H9 (cell line): ENCODE results near the gene B4GALNT4. TPM values are rescaled to one million over a fixed set of nuclear protein-coding genes. Genes with fewer than 3 reads are reported as not detected.

Experiments used
- DNase-seq: peaks from one replicate; pipeline ENCODE4 v3.0.0-alpha.2; 2017
- H2AFZ ChIP-seq: one replicate; pipeline ENCODE4 v1.6.1; 2013; ENCODE audit warnings: mild to moderate bottlenecking, low read length, control low read depth, moderate library complexity
- H2AK5ac ChIP-seq: 2 replicates; pipeline ENCODE4 v1.6.1; 2013; ENCODE audit warnings: low read length, control low read depth, mixed read lengths; ENCODE audit not compliant: insufficient read length
- H2BK120ac ChIP-seq: one replicate; pipeline ENCODE4 v1.6.1; 2013; ENCODE audit warnings: low read depth, mild to moderate bottlenecking, low read length, control low read depth, inconsistent platforms; ENCODE audit not compliant: poor library complexity, severe bottlenecking
- H2BK12ac ChIP-seq: 2 replicates; pipeline ENCODE4 v1.6.1; 2013; ENCODE audit warnings: low read length, control low read depth, mixed read lengths, low read depth; ENCODE audit not compliant: insufficient read length
- H2BK15ac ChIP-seq: 2 replicates; pipeline ENCODE4 v1.6.1; 2013; ENCODE audit warnings: low read depth, low read length, control low read depth
- H2BK20ac ChIP-seq: one replicate; pipeline ENCODE4 v1.6.1; 2013; ENCODE audit warnings: low read depth, mild to moderate bottlenecking, low read length, control low read depth, inconsistent platforms; ENCODE audit not compliant: poor library complexity, severe bottlenecking
- H2BK5ac ChIP-seq: 2 replicates; pipeline ENCODE4 v1.6.1; 2013; ENCODE audit warnings: low read length, control low read depth, mixed read lengths; ENCODE audit not compliant: insufficient read length
- H3K14ac ChIP-seq: 2 replicates; pipeline ENCODE4 v1.6.1; 2013; ENCODE audit warnings: low read length, control low read depth; ENCODE audit not compliant: insufficient read depth
- H3K18ac ChIP-seq: 2 replicates; pipeline ENCODE4 v1.6.1; 2013; ENCODE audit warnings: low read depth, mild to moderate bottlenecking, mixed read lengths, low read length, control low read depth; ENCODE audit not compliant: insufficient read length
- H3K23ac ChIP-seq: 2 replicates; pipeline ENCODE4 v1.6.1; 2013; ENCODE audit warnings: low read length, control low read depth, mixed read lengths, low read depth; ENCODE audit not compliant: insufficient read length
- H3K23me2 ChIP-seq: 2 replicates; pipeline ENCODE4 v1.6.1; 2013; ENCODE audit warnings: low read depth, mild to moderate bottlenecking, mixed read lengths, low read length, control low read depth; ENCODE audit not compliant: insufficient read length, poor library complexity, severe bottlenecking
- H3K27ac ChIP-seq: 2 replicates; pipeline ENCODE4 v1.5.1; 2013; ENCODE audit warnings: low read length, control low read depth, mixed read lengths, low read depth; ENCODE audit not compliant: insufficient read length
- H3K27me3 ChIP-seq: 2 replicates; pipeline ENCODE4 v1.6.1; 2013; ENCODE audit warnings: low read length, control low read depth, inconsistent platforms; ENCODE audit not compliant: insufficient read depth
- H3K4ac ChIP-seq: 2 replicates; pipeline ENCODE4 v1.6.1; 2013; ENCODE audit warnings: low read depth, mild to moderate bottlenecking, control low read depth, inconsistent platforms, low read length, moderate library complexity
- H3K4me1 ChIP-seq: 2 replicates; pipeline ENCODE4 v1.6.1; 2013; ENCODE audit warnings: low read length, control low read depth, inconsistent platforms; ENCODE audit not compliant: insufficient read depth
- H3K4me2 ChIP-seq: 2 replicates; pipeline ENCODE4 v1.6.1; 2013; ENCODE audit warnings: low read length, control low read depth, mixed read lengths; ENCODE audit not compliant: insufficient read length, insufficient read depth
- H3K56ac ChIP-seq: 2 replicates; pipeline ENCODE4 v1.6.1; 2013; ENCODE audit warnings: low read depth, mild to moderate bottlenecking, mixed read lengths, low read length, control low read depth; ENCODE audit not compliant: insufficient read length
- H3K79me1 ChIP-seq: 2 replicates; pipeline ENCODE4 v1.6.1; 2013; ENCODE audit warnings: low read depth, mild to moderate bottlenecking, moderate library complexity, low read length, control low read depth, inconsistent platforms; ENCODE audit not compliant: insufficient read depth, poor library complexity, severe bottlenecking
- H3K79me2 ChIP-seq: 2 replicates; pipeline ENCODE4 v1.6.1; 2013; ENCODE audit warnings: low read length, control low read depth, inconsistent platforms; ENCODE audit not compliant: insufficient read depth
- H3K9ac ChIP-seq: 2 replicates; pipeline ENCODE4 v1.6.1; 2013; ENCODE audit warnings: low read length, control low read depth, mixed read lengths; ENCODE audit not compliant: insufficient read length; ENCODE audit errors: extremely low read depth
- H3K9me3 ChIP-seq: one replicate; pipeline ENCODE4 v1.6.1; 2013; ENCODE audit warnings: low read depth, low read length, inconsistent platforms; ENCODE audit not compliant: control insufficient read depth
- H3T11ph ChIP-seq: one replicate; pipeline ENCODE4 v1.6.1; 2013; ENCODE audit warnings: mild to moderate bottlenecking, low read length, control low read depth, inconsistent platforms
- H4K20me1 ChIP-seq: one replicate; pipeline ENCODE4 v1.6.1; 2013; ENCODE audit not compliant: control insufficient read depth, insufficient read length, insufficient read depth
- H4K5ac ChIP-seq: 2 replicates; pipeline ENCODE4 v1.6.1; 2013; ENCODE audit warnings: low read depth, mild to moderate bottlenecking, mixed read lengths, low read length, control low read depth; ENCODE audit not compliant: insufficient read length
- H4K8ac ChIP-seq: replicated peaks from 2 replicates; pipeline ENCODE4 v1.6.1; 2013; ENCODE audit warnings: low read length, control low read depth, mixed read lengths, low read depth; ENCODE audit not compliant: insufficient read length
- H4K91ac ChIP-seq: 2 replicates; pipeline ENCODE4 v1.6.1; 2013; ENCODE audit warnings: low read depth, mild to moderate bottlenecking, moderate library complexity, mixed read lengths, low read length, control low read depth; ENCODE audit not compliant: insufficient read length
- H3K27ac Mint-ChIP-seq, 3 experiments: 2 replicates in 2 of 3; 3 replicates in 1 of 3; pipeline ENCODE4 v1.8.0; 2020 to 2021; ENCODE audit warnings: mixed read lengths in 3 of 3, mild to moderate bottlenecking in 1 of 3, moderate library complexity in 1 of 3
- H3K27me3 Mint-ChIP-seq: 2 replicates; pipeline ENCODE4 v1.8.0; 2021; ENCODE audit warnings: low read depth, mild to moderate bottlenecking, moderate library complexity, mixed read lengths
- H3K36me3 Mint-ChIP-seq, 3 experiments: 2 replicates in 2 of 3; 3 replicates in 1 of 3; pipeline ENCODE4 v1.8.0; 2020 to 2021; ENCODE audit warnings: low read depth in 3 of 3, mixed read lengths in 3 of 3; ENCODE audit not compliant: insufficient read depth in 1 of 3
- H3K4me1 Mint-ChIP-seq, 2 experiments: 2 replicates each; pipeline ENCODE4 v1.8.0; 2020; ENCODE audit warnings: mixed read lengths in 2 of 2
- H3K4me3 Mint-ChIP-seq, 2 experiments: 2 replicates in 1 of 2; 3 replicates in 1 of 2; pipeline ENCODE4 v1.8.0; 2020 to 2021; ENCODE audit warnings: mild to moderate bottlenecking in 2 of 2, mixed read lengths in 2 of 2, moderate library complexity in 1 of 2
- H3K9me3 Mint-ChIP-seq, 2 experiments: 2 replicates in 1 of 2; 3 replicates in 1 of 2; pipeline ENCODE4 v1.8.0; 2020; ENCODE audit warnings: mild to moderate bottlenecking in 2 of 2, mixed read lengths in 2 of 2, moderate library complexity in 1 of 2
- CTCF ChIP-seq: fragments of 200-600 bp; sonication (generic); conservative IDR thresholded peaks from 3 replicates; pipeline ENCODE4 v1.8.0; 2021; ENCODE audit warnings: antibody characterized with exemption, mild to moderate bottlenecking
- WGBS: extraction: QIAGEN DNeasy Blood & Tissue Kit; methylation state at CpG from one replicate; pipeline ENCODE4 v1.1.7; 2013; ENCODE audit warnings: missing lambda C conversion rate, low lambda C conversion rate, mixed read lengths; ENCODE audit not compliant: insufficient read length; ENCODE audit errors: extremely low coverage; 5-methylcytosine and 5-hydroxymethylcytosine counted together
- total RNA-seq: library from RNA; stranded (reverse); gene quantifications from 2 replicates; pipeline ENCODE4 v1.2.1, GENCODE V29; 2021

The B4GALNT4 gene
- total RNA-seq, 1 experiment from 2014 or later = 105 TPM

GRCh38 chr11:331358-332060, 37.8 kb upstream of the B4GALNT4 start:
- Mint-ChIP-seq H3K36me3 (peaks cover 4 to 38% (median 11%) of the 10 kb centered on the region in 3 experiments; a peak in 6 of 7 replicates), H3K27me3 (peaks cover 3% of the 10 kb centered on the region), H3K4me3 (no peak overlapping the region), H3K27ac (no peak overlapping the region; a peak in 1 of 7 replicates), H3K9me3 (peaks cover 21 to 25% of the 10 kb centered on the region in 2 experiments), H3K4me1 (peaks cover 33 to 41% of the 10 kb centered on the region in 2 experiments)
- H4K91ac ChIP-seq = no peak overlapping the region
- no peak overlapping the region for H2AK5ac ChIP-seq
- no CpG with 5 or more reads among the region's 19 CpGs for WGBS
- no peak overlapping the region for H4K5ac ChIP-seq
- no peak overlapping the region for H2BK15ac ChIP-seq
- H4K20me1 ChIP-seq = no peaks in the 10 kb centered on the region
- no peak overlapping the region for H3K14ac ChIP-seq
- no peak overlapping the region for H3K27ac ChIP-seq
- no peak overlapping the region for H3K4ac ChIP-seq
- H3K56ac ChIP-seq = no peak overlapping the region
- H2AFZ ChIP-seq = no peak overlapping the region
- no peaks in the 10 kb centered on the region for H3K79me1 ChIP-seq
- H2BK120ac ChIP-seq = no peak overlapping the region
- no peaks in the 10 kb centered on the region for H3K79me2 ChIP-seq
- no peaks in the 10 kb centered on the region for H3K27me3 ChIP-seq
- no peak overlapping the region for H3K18ac ChIP-seq
- no peak overlapping the region for H2BK12ac ChIP-seq
- no peak overlapping the region for H4K8ac ChIP-seq
- no peak overlapping the region for H3K9ac ChIP-seq
- DNase-seq = peak; percentile 27
- no peak for TF ChIP-seq CTCF
- H3K4me2 ChIP-seq = no peak overlapping the region
- H3K23me2 ChIP-seq = no peaks in the 10 kb centered on the region
- H2BK20ac ChIP-seq = no peak overlapping the region
- H3K9me3 ChIP-seq = no peaks in the 10 kb centered on the region
- H3K4me1 ChIP-seq = peaks cover 11% of the 10 kb centered on the region; the same call in 1 of the 2 replicates
- no peak overlapping the region for H2BK5ac ChIP-seq
- H3T11ph ChIP-seq = no peak overlapping the region
- no peak overlapping the region for H3K23ac ChIP-seq
